ENCODE results near the gene FAM43A.
A peak's percentile ranks its signal among the peaks of the same experiment; 100 is the strongest.

Gene FAM43A

GRCh38 chr3:194685718-194686413 is at the start of gene FAM43A:
Gene FAM43A (plus strand): TSS chr3:194685883. CDS start chr3:194686827, 944 bp downstream.
- peak; percentile 65 for DNase-seq

GRCh38 chr3:194637066-194637465 is 48.6 kb upstream of the FAM43A start:
- no peak for DNase-seq

- no peak for DNase-seq
Observed at GRCh38 chr3:194637541-194638400, 47.9 kb upstream of the FAM43A start.

- no peak for DNase-seq
Observed at GRCh38 chr3:194638991-194639605, 46.6 kb upstream of the FAM43A start.

- peak; percentile 66 for DNase-seq
Observed at GRCh38 chr3:194640829-194641228, 44.9 kb upstream of the FAM43A start.

- no peak for DNase-seq
Observed at GRCh38 chr3:194642769-194643168, 42.9 kb upstream of the FAM43A start.

- no peak for DNase-seq
Observed at GRCh38 chr3:194647747-194648146, 37.9 kb upstream of the FAM43A start.

- no peak for DNase-seq
Observed at GRCh38 chr3:194654443-194654842, 31.2 kb upstream of the FAM43A start.

GRCh38 chr3:194657439-194657838 is 28.2 kb upstream of the FAM43A start:
- no peak for DNase-seq

- DNase-seq: no peak
Observed at GRCh38 chr3:194658477-194659242, 27.0 kb upstream of the FAM43A start.

- DNase-seq: no peak
Observed at GRCh38 chr3:194659778-194660177, 25.9 kb upstream of the FAM43A start.

GRCh38 chr3:194661374-194661773 is 24.3 kb upstream of the FAM43A start:
- DNase-seq: peak; percentile 84

GRCh38 chr3:194661946-194662345 is 23.7 kb upstream of the FAM43A start:
- peak; percentile 27 for DNase-seq

GRCh38 chr3:194664857-194665256 is 20.8 kb upstream of the FAM43A start:
- DNase-seq: peak; percentile 57

GRCh38 chr3:194667363-194667762 is 18.3 kb upstream of the FAM43A start:
- DNase-seq: no peak

- peak; percentile 60 for DNase-seq
Observed at GRCh38 chr3:194671511-194671899, 14.2 kb upstream of the FAM43A start.

GRCh38 chr3:194671900-194672808 is 13.5 kb upstream of the FAM43A start, which contains the start of gene LSG1:
Gene LSG1 (minus strand): TSS chr3:194672191. CDS start chr3:194672162, 29 bp downstream.
- DNase-seq: peak; percentile 96

GRCh38 chr3:194672876-194673275 is 12.8 kb upstream of the FAM43A start:
- DNase-seq: peak; percentile 22

- DNase-seq: no peak
Observed at GRCh38 chr3:194673761-194674160, 11.9 kb upstream of the FAM43A start.

- no peak for DNase-seq
Observed at GRCh38 chr3:194675081-194675640, 10.5 kb upstream of the FAM43A start.

GRCh38 chr3:194675680-194676079 is 10.0 kb upstream of the FAM43A start:
- no peak for DNase-seq
